ENCODE data around the gene SLC6A9.

GRCh38 chr1:43947061-43947873, 84.0 kb downstream of the SLC6A9 start:
- TF ChIP-seq EZH2 (IDR thresholded peaks at IDR 0.05; ENCODE audit: low read depth, unreplicated experiment) (no peak), POLR2AphosphoS5 (IDR thresholded peaks at IDR 0.05; ENCODE audit: low read depth) (no peak), REST (IDR thresholded peaks at IDR 0.05; ENCODE audit: unreplicated experiment) (no peak), CREB1 (CRISPR knock-in tag; IDR thresholded peaks at IDR 0.05; ENCODE audit: low read depth) (no peak), EZH2phosphoT487 (IDR thresholded peaks at IDR 0.05; ENCODE audit: unreplicated experiment) (no peak), JUNB (IDR thresholded peaks at IDR 0.05; ENCODE audit: unreplicated experiment) (no peak), STAT1 (IDR thresholded peaks at IDR 0.05; ENCODE audit: unreplicated experiment) (no peak), ZNF331 (CRISPR knock-in tag; IDR thresholded peaks at IDR 0.05; ENCODE audit: low read depth) (no peak), ZNF114 (CRISPR knock-in tag; IDR thresholded peaks at IDR 0.05) (no peak), NANOG (IDR thresholded peaks at IDR 0.05; ENCODE audit: borderline replicate concordance) (no peak)
- TF ChIP-seq, protein P1, sequence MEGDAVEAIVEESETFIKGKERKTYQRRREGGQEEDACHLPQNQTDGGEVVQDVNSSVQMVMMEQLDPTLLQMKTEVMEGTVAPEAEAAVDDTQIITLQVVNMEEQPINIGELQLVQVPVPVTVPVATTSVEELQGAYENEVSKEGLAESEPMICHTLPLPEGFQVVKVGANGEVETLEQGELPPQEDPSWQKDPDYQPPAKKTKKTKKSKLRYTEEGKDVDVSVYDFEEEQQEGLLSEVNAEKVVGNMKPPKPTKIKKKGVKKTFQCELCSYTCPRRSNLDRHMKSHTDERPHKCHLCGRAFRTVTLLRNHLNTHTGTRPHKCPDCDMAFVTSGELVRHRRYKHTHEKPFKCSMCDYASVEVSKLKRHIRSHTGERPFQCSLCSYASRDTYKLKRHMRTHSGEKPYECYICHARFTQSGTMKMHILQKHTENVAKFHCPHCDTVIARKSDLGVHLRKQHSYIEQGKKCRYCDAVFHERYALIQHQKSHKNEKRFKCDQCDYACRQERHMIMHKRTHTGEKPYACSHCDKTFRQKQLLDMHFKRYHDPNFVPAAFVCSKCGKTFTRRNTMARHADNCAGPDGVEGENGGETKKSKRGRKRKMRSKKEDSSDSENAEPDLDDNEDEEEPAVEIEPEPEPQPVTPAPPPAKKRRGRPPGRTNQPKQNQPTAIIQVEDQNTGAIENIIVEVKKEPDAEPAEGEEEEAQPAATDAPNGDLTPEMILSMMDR (conservative IDR thresholded peaks at IDR 0.05; ENCODE audit: low read depth in 2 of 2), result no peak
- TF ChIP-seq, protein P2, sequence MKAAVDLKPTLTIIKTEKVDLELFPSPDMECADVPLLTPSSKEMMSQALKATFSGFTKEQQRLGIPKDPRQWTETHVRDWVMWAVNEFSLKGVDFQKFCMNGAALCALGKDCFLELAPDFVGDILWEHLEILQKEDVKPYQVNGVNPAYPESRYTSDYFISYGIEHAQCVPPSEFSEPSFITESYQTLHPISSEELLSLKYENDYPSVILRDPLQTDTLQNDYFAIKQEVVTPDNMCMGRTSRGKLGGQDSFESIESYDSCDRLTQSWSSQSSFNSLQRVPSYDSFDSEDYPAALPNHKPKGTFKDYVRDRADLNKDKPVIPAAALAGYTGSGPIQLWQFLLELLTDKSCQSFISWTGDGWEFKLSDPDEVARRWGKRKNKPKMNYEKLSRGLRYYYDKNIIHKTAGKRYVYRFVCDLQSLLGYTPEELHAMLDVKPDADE (IDR thresholded peaks at IDR 0.05), result no peak

All from GM23338 (cell line).